ENCODE results near the gene CDK5.
A peak's percentile ranks its signal among the peaks of the same experiment; 100 is the strongest.

Gene CDK5

DNA sequence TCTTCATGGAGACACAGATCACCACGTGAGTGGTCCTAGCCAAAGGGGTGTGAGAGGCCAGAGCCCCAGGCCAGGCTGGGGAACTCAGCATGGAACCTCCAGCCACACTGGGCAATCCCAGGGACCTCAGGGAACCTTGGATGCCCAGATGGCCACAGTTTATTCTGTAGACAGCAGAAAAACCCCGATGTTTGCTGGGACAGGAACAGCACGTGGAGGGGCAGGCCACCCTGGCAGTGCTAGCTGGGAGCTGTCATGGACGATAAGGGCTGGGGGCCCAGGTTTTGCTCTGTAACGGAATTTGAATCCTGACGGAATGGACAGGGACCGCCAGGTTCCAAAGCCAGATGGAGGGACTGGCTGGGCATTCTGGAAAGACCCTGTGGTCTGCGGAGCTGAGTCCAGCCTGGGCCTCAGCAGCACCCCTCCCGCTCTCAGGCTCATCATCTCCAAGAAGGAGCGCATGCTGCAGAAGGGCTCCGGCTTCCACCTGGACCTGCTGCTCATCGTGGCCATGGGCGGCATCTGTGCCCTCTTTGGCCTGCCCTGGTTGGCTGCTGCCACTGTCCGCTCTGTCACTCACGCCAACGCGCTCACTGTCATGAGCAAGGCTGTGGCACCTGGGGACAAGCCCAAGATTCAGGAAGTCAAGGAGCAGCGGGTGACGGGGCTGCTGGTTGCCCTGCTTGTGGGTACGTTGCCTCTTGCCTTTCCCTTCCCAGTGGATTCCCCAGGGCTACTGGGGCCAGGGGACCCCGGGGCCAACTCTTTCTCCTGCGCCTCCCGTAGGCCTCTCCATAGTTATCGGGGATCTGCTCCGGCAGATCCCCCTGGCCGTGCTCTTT is 17.3 kb upstream of the CDK5 start:
- no peak overlapping the region for H3K4me3 ChIP-seq (ENCODE audit: low read depth, low read length)

DNA sequence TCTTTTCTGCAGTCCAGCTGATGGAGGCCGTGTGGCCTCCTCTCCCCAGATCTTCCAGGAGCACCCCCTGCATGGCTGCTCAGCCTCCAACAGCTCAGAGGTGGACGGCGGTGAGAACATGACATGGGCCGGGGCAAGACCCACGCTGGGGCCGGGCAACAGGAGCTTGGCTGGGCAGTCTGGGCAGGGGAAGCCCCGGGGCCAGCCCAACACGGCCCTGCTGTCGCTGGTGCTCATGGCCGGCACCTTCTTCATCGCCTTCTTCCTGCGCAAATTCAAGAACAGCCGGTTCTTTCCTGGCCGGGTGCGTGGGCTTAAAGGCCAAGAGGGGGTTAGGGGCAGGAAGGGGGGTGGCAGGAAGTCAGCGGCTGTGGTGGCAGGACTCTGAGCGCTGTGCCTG is 16.3 kb upstream of the CDK5 start:
- no peak overlapping the region for H3K4me3 ChIP-seq (ENCODE audit: low read depth, low read length)

DNA sequence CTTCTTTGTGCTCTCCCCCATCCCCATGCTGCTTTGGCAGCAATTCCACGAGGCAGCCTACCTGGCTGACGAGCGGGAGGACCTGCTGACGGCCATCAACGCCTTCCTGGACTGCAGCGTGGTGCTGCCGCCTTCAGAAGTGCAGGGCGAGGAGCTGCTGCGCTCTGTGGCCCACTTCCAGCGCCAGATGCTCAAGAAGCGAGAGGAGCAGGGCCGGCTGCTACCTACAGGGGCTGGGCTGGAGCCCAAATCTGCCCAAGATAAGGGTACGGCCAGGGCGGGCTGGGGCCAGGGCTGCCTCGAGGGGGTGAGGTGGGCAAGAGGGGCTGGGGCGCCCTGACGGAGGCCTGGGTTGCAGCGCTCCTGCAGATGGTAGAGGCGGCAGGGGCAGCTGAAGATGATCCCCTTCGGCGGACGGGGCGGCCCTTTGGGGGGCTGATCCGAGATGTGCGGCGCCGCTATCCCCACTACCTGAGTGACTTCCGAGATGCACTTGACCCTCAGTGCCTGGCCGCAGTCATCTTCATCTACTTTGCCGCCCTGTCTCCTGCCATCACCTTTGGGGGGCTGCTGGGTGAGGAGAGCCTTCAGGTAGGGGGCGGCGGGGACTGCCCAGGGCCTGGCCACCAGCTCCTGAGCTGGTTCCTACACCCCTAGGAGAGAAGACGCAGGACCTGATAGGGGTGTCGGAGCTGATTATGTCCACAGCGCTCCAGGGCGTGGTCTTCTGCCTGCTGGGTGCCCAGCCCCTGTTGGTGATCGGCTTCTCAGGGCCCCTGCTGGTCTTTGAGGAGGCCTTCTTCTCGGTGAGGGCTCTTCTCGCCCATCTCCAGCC is 13.6 kb upstream of the CDK5 start:
- no peak overlapping the region for H3K4me3 ChIP-seq (ENCODE audit: low read depth, low read length)

DNA sequence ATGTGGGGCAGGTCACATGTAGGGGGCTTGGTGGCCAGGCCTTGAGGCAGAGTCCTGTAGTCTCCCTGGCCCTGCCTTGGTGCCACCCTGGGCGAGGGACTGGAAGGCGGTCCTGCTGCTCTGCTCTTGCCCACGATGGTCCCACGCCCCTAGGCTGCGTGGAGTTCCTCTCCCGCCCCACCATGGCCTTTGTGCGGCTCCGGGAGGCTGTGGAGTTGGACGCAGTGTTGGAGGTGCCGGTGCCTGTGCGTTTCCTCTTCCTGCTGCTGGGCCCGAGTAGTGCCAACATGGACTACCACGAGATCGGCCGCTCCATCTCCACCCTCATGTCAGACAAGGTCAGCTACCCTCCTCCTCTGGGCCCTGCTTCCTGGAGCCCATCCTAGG is 12.9 kb upstream of the CDK5 start:
- H3K4me3 ChIP-seq (ENCODE audit: low read depth, low read length), result no peak overlapping the region

DNA sequence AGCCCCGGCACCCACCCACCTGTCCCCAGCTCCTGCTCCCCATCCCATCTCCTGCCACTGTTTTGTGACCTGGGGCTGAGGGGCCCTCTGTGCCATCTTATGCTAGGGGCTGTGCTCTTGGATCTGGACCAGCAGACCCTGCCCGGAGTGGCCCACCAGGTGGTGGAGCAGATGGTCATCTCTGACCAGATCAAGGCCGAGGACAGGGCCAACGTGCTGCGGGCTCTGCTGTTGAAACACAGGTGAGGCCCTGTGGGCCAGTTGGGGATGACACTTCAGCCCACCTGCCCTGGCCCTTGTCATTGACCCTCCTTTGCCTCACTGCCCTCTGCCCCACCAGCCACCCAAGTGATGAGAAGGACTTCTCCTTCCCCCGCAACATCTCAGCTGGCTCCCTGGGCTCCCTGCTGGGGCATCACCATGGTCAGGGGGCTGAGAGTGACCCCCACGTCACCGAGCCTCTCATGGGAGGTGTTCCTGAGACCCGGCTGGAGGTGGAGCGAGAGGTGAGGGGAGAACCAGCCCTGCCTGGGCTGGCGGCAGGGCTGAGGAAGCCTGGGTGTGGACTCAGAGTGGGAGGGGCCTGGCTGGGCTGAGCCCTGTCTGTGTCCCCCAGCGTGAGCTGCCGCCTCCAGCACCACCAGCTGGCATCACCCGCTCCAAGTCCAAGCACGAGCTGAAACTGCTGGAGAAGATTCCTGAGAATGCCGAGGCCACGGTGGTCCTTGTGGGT is 12.3 kb upstream of the CDK5 start:
- no peak overlapping the region for H3K4me3 ChIP-seq (ENCODE audit: low read depth, low read length)

DNA sequence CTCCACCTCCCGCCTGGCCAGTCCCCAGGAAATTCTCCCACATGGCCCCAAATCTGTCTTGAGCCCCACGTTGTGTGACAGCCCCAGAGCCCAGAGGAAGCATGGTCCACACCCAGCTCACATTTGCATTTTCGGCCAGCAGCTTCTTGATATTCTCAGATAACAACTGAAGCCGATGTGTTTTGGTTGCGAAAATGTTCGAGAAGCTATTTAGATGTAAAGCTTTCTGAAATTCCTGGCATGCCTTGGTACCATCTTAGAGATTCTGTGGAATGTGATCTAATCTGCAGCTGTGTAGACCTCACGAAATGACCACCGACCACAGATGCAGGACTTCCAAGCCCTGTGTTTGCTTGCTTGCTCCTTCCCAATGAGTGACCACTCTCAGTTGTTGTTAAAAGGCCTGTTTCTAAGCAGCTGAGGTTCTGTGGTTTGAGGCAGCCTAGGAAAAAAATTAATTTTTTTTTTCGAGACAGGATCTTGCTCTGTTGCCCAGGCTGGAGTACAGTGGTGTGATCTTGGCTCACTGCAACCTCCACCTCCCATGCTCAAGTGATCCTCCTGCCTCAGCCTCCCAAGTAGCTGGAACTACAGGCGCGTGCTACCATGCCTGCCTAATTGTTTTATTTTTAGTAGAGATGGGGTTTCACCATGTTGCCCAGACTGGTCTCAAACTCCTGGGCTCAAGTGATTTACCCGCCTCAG is 10.5 kb upstream of the CDK5 start:
- no peak overlapping the region for H3K4me3 ChIP-seq (ENCODE audit: low read depth, low read length)

DNA sequence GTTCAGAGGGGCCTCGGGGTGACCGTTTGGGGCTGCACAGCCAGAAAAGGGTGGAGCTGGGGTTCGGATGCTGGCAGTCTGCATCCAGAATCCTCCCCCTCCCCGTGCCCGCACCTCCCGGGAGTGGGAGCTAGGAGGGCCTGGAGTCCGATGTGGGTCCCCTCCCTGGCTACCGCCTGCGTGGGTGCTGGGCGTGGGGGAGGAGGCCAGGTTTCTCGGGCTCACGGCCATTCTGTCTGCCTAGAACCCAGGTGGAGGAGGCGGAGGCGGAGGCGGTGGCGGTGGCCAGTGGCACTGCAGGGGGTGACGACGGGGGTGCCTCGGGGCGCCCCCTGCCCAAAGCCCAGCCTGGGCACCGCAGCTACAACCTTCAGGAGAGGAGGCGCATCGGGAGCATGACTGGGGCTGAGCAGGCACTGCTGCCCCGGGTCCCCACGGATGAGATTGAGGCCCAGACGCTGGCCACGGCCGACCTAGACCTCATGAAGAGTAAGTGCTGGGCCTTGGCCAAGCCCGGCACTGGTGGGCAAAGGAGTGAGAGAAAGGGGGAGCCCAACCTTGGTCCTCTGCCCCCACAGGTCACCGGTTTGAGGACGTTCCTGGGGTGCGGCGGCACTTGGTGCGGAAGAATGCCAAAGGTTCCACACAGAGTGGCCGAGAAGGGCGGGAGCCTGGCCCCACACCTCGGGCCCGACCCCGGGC is 8.7 kb upstream of the CDK5 start:
- H3K4me3 ChIP-seq (ENCODE audit: low read depth, low read length), result no peak overlapping the region

DNA sequence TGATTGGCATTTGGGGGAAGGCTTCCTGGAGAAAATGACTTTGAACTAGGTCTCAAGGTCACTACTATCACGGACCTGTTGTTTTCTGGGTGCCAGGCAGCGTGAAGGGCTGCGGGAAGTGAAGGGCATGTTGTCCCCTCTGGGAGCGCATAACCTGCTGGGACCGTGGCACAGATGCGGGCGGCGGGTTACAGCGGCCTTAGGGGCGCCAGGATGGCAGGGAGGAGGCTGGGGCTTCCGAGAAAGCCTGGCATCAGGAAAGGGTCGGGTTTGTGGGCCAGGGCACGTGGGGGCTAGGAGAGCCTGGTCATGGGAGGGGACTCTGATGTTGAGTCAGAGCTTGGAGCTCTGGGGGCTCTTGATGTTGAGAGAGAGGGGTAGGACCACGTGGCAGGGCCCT is 7.8 kb upstream of the CDK5 start:
- H3K4me3 ChIP-seq (ENCODE audit: low read depth, low read length), result no peak overlapping the region

DNA sequence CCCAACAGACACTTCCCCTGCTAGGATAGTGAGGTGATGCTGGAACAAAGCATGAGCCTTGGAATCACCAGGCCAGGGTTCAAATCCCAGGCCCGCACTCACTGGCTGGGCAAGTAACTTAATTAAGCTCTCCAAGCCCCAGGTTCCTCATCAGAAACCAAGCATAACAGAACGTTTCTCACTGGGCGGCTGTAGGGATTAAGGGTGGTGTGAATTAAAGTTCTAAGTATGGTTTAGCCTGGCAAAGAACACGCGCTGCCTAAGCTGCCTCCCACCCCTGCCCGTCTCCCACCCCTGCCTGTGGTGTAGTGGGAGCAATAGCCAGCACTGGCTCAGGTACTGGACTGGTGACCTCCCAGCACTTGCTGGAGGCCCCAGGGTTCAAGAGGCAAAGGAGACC is 7.3 kb upstream of the CDK5 start:
- no peak overlapping the region for H3K4me3 ChIP-seq (ENCODE audit: low read depth, low read length)

DNA sequence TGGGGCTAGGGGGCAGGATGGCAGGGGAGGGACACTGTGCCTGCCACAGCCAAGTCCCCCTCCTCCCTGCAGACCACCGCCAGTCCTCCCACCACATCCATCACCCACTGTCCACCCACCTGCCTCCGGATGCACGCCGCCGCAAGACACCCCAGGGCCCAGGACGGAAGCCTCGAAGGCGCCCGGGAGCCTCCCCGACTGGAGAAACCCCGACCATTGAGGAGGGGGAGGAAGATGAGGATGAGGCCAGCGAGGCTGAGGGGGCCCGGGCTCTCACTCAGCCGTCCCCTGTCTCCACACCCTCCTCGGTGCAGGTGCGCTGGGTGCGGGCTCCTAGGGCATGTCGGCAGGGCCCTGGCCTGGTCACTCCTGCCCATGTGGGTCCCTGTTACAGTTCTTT is 6.8 kb upstream of the CDK5 start:
- H3K4me3 ChIP-seq (ENCODE audit: low read depth, low read length), result no peak overlapping the region

DNA sequence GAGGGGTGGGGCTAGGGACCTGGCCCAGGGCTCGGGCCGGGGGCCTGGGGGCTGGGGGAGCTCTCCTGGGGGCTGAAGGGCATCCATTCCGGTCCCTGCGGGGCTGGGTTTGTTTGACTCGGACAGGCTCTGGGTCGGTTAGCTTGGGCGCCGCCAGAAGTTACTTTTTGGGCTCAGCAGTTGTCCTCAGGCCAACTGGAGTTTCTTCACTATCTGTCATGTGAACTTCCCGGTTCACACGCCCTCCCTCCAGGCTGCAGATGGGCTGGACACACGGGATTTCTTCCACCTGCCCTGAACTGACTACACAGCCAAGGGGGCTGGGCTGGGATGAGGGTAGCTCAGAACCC is 5.5 kb upstream of the CDK5 start:
- peak overlapping the region; percentile 14 for H3K4me3 ChIP-seq (ENCODE audit: low read depth, low read length)

DNA sequence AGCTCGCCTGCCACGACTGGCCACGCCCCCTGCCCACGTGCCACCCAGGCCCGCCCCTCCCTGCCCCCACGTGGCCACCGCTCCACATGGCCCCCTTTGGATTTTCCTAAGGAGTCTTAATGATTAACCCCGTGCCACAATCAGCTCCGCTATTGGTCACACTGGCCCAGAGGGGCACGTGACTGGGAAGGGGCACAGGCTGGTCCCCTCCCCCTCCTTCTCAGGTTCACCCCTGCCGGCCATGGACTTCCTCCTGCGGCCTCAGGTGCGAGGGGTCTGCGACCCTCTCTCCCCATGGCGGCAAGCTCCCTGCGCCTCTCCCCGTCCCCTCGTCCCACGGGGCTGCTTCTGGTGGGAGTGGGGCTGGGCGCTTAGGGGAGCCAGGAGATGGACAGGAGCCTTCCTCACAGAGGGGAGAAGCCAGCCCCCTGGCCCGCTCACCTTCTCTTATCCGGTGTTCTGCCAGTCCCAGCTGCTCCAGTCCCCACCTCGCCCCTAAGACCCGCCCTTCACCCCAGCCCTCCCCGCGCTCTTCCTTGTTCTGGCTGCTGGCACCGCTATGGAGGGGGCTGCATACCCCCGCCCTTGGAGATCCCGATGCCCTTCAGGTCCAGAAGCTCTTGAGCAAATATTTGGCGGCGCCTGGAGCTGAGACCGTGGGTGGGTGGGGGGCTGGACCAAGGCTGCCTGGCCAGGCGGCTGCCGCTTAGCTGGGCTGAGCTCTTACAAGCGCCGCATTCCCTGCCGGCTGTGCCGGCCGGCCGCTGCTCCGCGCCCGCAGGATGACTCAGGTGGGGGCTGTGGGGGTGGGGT is 4.9 kb upstream of the CDK5 start:
- peak overlapping the region; percentile 60 for H3K4me3 ChIP-seq (ENCODE audit: low read depth, low read length)

DNA sequence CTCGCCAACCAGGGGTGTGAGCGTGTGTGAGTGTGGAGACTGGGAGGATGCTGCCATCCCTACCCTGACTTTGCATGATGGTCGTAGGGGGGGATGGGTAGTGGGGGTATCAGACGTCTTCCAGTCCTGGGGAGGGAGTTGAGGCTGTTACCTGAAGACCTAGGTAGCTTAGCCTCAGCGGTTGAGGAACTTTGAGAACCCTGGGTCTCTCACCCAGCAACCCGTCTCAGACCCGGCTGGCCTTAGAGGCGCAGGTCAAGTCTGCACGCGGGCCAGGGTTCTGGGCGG is 4.4 kb upstream of the CDK5 start:
- H3K4me3 ChIP-seq (ENCODE audit: low read depth, low read length), result peak overlapping the region; percentile 25

DNA sequence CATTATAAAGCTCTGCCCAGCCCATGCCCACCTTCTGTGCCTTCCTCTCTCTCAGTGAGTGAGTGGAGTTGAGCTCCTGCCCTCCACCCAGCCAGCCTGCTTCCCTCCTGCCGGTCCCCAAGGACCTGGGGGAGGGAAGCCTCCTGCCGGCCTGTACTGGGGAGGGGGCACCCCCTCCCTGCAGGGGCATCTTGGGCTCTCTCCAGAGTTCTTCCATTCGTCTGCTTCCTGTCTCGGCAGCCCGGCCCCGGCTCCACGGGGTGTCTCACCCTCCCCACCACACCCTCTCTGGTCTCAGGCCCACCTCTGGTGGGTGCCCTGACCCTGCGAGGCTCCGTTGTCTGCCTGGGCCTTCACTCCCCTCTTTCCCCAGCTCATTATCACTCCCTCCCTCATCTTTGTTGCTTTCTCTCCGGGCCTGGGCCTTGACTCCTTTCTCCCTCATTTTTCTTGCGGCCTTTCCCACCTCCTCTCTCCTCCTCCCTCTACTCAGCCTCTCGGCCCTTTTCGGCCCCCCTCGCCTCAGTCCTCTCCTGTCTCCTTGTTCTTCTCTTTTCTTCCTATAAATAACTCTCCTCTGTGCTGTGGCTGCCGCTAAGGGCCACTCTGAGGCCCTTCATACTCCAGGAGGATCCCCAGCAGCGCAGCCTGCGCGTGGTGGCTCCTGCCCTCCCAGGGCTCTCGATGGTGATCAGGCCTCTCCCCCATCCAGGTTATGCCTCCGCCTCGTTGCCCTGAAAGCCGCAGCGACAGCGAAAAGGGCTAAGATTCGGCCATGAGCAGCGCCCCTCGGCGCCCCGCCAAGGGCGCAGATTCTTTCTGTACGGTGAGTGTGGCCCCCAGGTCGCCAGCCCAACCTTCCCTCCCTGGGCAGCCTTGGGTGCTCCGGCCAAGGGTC is 3.8 kb upstream of the CDK5 start:
- H3K4me3 ChIP-seq (ENCODE audit: low read depth, low read length), result peak overlapping the region; percentile 25

DNA sequence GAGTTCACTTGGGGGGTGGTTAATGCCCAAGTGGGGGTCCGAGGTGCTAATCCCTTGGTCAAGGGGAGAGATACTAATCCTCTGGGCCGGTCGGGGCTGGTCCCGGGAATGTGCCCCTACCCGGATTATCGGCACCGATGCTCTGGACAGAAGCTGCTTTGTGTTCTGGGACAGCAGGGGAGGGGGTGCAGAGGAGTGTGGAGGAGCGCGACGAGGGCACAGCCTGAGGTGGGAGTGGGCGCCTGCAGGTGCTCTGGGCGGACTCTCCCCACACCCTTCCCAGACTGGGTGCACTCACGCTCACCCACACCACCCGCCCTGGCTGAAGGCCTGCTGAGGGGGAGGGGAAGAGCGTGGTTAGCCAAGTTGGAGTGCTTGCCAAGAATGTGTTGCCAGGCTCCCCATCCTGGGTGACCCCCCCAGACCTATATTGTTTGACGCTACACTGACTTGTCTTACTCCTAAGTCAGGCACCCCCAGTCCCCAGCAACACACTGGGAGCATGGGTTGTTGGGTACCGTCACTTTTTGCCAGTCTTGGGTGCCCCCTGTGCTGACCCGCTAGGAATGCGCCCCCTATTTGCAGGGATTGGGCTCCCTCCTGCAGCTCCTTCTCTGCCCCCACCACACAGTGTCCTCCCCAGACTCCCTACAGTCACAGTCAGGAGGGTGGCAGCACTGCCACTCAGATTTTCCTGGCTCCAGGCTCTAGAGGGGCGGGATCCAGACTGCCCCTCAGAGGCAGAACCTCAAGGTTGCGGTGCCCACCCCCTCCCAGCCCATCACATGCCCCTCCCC is 2.9 kb upstream of the CDK5 start:
- H3K4me3 ChIP-seq (ENCODE audit: low read depth, low read length), result peak overlapping the region; percentile 62

DNA sequence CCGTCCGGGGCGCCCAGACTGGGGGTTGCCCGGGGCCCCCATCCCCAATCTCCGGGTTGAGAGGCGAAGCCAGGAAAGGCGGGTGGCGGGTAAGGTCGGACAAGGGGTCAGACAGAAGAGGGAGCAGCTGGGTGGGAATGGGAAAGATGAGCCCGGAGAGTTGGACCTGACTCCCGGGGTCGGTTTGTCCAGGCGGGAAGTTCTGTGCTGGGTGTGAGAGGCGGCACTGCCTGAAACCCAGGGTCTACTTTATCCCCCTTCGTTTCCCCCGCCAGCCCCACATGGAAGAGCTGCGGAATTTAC is 2.4 kb upstream of the CDK5 start:
- peak overlapping the region; percentile 62 for H3K4me3 ChIP-seq (ENCODE audit: low read depth, low read length)

DNA sequence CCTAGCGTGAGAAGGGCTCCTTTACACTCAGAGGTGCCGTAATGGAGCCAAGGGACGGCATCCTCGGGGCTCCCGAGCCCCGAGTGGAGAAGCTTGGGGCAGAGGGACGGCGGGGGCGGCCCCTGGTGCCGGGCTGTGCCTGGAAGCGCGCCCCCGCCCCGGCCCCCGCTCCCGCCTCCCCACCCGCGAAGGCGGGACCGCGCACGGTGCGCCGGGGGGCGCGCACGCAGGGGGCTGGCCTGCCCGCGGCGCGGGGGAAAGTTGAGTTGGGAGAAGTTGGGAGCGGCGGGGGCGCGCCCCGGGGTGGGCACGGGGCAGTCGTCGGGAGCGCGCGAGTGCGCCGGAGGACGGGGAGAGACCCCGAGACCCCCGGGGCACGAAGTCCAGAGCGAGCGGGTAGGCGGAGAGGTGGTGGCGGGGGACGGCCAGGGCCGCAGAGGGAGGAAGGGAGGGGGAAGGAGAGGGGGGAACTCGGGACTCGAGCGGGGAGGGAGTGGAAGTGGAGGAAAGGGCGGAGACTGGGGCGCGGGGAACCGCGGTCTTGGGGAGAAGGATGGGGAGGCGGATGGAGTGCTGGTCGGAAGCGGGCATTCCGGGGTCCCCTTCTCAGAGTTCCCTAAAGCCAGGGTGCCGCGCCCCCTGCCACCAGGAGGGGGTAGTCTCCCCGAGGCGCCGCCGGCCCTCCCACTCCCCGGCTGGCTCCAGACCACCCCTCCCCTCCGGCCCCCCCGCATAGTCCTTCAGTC is 1.8 kb upstream of the CDK5 start, which contains the start of gene SLC4A2:
TSS of gene SLC4A2 (plus strand) at position 223 of the 746 bp plus-strand sequence. CDS start 2,399 bp downstream, outside the sequence.
- peak within 1 kb of the TSS; percentile 62 for H3K4me3 ChIP-seq (ENCODE audit: low read depth, low read length)

All from iPS-11a (cell line).